HG03103 (cell line): ENCODE measurements around the gene AZGP1.
"Not testable (repeated sequence)": the region's sequence is repeated elsewhere in the genome, so short reads cannot be mapped to it uniquely, and the experiment has no call there.

Experiments used
- ATAC-seq: cut with Tn5 transposase; IDR thresholded peaks from one replicate; pipeline ENCODE4 v1.9.1; 2021; ENCODE audit warnings: low read depth; ENCODE audit not compliant: unreplicated experiment

AZGP1 gene

GRCh38 chr7:99954643-99955042, 21.2 kb downstream of the AZGP1 start:
- not testable (repeated sequence) for ATAC-seq

- no peak for ATAC-seq
Measured at GRCh38 chr7:99953649-99954048, 22.2 kb downstream of the AZGP1 start.

- not testable (repeated sequence) for ATAC-seq
Measured at GRCh38 chr7:99952649-99953048, 23.2 kb downstream of the AZGP1 start.

GRCh38 chr7:99950819-99951218, 25.0 kb downstream of the AZGP1 start:
- ATAC-seq: not testable (repeated sequence)

- no peak for ATAC-seq
Measured at GRCh38 chr7:99949645-99950228, 26.1 kb downstream of the AZGP1 start.

- ATAC-seq: no peak
Measured at GRCh38 chr7:99947608-99948007, 28.2 kb downstream of the AZGP1 start.

- ATAC-seq: no peak
Measured at GRCh38 chr7:99944497-99945070, 31.2 kb downstream of the AZGP1 start.

- no peak for ATAC-seq
Measured at GRCh38 chr7:99943641-99944496, 32.0 kb downstream of the AZGP1 start.

- no peak for ATAC-seq
Measured at GRCh38 chr7:99938296-99938695, 37.5 kb downstream of the AZGP1 start.

GRCh38 chr7:99935009-99935408, 40.8 kb downstream of the AZGP1 start:
- ATAC-seq: not testable (repeated sequence)

GRCh38 chr7:99930376-99930775, 45.5 kb downstream of the AZGP1 start:
- ATAC-seq: no peak

- no peak for ATAC-seq
Measured at GRCh38 chr7:99929730-99930053, 46.1 kb downstream of the AZGP1 start.

GRCh38 chr7:99928994-99929729, 46.7 kb downstream of the AZGP1 start, which contains the start of gene GJC3:
GJC3 (minus strand) TSS chr7:99929620; CDS start chr7:99929620, 0 bp downstream.
- no peak for ATAC-seq

- ATAC-seq: no peak
Measured at GRCh38 chr7:99928188-99928587, 47.6 kb downstream of the AZGP1 start.

- ATAC-seq: no peak
Measured at GRCh38 chr7:99927536-99927935, 48.3 kb downstream of the AZGP1 start.

GRCh38 chr7:99926321-99926720, 49.5 kb downstream of the AZGP1 start:
- ATAC-seq: no peak

- ATAC-seq: no peak
Measured at GRCh38 chr7:99923200-99923599, 52.6 kb downstream of the AZGP1 start.

- no peak for ATAC-seq
Measured at GRCh38 chr7:99920149-99920548, 55.7 kb downstream of the AZGP1 start.

GRCh38 chr7:99919814-99920112, 56.1 kb downstream of the AZGP1 start:
- no peak for ATAC-seq

GRCh38 chr7:99918959-99919813, 56.6 kb downstream of the AZGP1 start, which contains the start of gene TRIM4:
TRIM4 (minus strand) TSS chr7:99919530; CDS start chr7:99919401, 129 bp downstream.
- peak; percentile 92 for ATAC-seq
